ENCODE data around the gene TXLNB.

DNA sequence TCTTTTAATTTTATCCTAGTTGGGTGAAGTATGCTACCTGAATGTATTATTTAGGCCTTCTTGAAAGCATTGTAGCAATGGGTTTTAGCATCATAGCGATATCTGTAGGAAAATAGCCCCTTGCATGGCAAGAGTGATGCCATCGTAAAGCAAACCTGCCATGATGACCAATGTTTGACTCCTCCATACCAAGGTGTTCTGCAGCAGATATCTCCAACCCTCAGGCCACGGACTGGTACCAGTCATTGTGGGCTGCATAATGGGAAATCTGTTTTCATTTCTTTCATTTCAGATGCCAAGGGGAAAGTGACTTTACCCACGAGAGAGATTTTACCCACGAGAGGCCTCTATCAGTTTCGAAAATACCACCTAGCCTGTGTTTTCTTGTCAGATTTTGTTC, 6.2 kb downstream of the TXLNB start:
- TF ChIP-seq CTCF (IDR thresholded peaks at IDR 0.05), result no peak
- TF ChIP-seq, protein P1, sequence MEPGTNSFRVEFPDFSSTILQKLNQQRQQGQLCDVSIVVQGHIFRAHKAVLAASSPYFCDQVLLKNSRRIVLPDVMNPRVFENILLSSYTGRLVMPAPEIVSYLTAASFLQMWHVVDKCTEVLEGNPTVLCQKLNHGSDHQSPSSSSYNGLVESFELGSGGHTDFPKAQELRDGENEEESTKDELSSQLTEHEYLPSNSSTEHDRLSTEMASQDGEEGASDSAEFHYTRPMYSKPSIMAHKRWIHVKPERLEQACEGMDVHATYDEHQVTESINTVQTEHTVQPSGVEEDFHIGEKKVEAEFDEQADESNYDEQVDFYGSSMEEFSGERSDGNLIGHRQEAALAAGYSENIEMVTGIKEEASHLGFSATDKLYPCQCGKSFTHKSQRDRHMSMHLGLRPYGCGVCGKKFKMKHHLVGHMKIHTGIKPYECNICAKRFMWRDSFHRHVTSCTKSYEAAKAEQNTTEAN (CRISPR knock-in tag; IDR thresholded peaks at IDR 0.05), result no peak
- TF ChIP-seq, protein P2, sequence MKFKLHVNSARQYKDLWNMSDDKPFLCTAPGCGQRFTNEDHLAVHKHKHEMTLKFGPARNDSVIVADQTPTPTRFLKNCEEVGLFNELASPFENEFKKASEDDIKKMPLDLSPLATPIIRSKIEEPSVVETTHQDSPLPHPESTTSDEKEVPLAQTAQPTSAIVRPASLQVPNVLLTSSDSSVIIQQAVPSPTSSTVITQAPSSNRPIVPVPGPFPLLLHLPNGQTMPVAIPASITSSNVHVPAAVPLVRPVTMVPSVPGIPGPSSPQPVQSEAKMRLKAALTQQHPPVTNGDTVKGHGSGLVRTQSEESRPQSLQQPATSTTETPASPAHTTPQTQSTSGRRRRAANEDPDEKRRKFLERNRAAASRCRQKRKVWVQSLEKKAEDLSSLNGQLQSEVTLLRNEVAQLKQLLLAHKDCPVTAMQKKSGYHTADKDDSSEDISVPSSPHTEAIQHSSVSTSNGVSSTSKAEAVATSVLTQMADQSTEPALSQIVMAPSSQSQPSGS (CRISPR knock-in tag; IDR thresholded peaks at IDR 0.05; ENCODE audit: borderline replicate concordance, low read depth), result no peak
- TF ChIP-seq USF2 (CRISPR knock-in tag; IDR thresholded peaks at IDR 0.05), result no peak
- no peak for TF ChIP-seq SOX15 (CRISPR knock-in tag; IDR thresholded peaks at IDR 0.05)
- no peak for TF ChIP-seq ZNF396 (CRISPR knock-in tag; IDR thresholded peaks at IDR 0.05; ENCODE audit: borderline replicate concordance)
- no peak for TF ChIP-seq JUN (CRISPR knock-in tag; IDR thresholded peaks at IDR 0.05)
- no peak for TF ChIP-seq ESRRA (CRISPR knock-in tag; IDR thresholded peaks at IDR 0.05; ENCODE audit: borderline replicate concordance)
- TF ChIP-seq FOXP1 (CRISPR knock-in tag; IDR thresholded peaks at IDR 0.05; ENCODE audit: borderline replicate concordance), result no peak
- no peak for TF ChIP-seq GABPB1 (CRISPR knock-in tag; IDR thresholded peaks at IDR 0.05)
- TF ChIP-seq, protein P3, sequence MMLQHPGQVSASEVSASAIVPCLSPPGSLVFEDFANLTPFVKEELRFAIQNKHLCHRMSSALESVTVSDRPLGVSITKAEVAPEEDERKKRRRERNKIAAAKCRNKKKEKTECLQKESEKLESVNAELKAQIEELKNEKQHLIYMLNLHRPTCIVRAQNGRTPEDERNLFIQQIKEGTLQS (CRISPR knock-in tag; conservative IDR thresholded peaks at IDR 0.05), result no peak
- TF ChIP-seq TEAD1 (CRISPR knock-in tag; IDR thresholded peaks at IDR 0.05), result no peak

All from WTC11 (cell line).